SH-SY5Y (cell line): ENCODE measurements around the gene SLC7A4.

Source experiments
- GATA2 ChIP-seq: IDR thresholded peaks from 2 replicates; pipeline ENCODE4 v1.6.1; 2011; ENCODE audit warnings: mild to moderate bottlenecking, low read depth, low read length
- GATA3 ChIP-seq: IDR thresholded peaks from 2 replicates; pipeline ENCODE4 v1.6.1; 2011; ENCODE audit warnings: low read depth, mild to moderate bottlenecking, low read length, moderate library complexity

DNA sequence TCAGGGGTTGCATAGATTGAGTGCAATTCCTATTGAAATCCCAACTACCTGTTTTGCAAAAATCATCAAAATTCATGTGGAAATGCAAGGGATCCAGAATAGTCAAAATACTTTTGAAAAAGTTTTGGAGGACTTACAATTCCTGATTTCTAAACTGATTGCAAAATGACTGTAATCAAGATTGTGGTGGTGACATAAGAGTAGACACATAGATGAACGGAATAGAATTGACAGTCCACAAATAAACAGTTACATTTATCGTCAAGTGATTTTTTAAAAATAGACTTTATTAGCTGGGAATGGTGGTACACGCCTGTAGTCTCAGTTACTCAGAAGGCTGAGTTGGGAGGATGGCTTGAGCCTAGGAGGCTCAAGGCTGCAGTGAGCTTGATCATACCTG is 2.6 kb upstream of the SLC7A4 start:
- TF ChIP-seq GATA3 (no peak), GATA2 (no peak)
